Neural crest cell (in vitro differentiated cells): ENCODE results near the gene NCMAP. TPM values are rescaled to one million over a fixed set of nuclear protein-coding genes. Genes with fewer than 3 reads are reported as not detected.

ENCODE experiments used
- DNase-seq: peaks from one replicate; pipeline ENCODE4 v3.0.0; 2021; ENCODE audit warnings: low read depth, mixed read lengths, low spot score
- H3K27ac Mint-ChIP-seq: one replicate; pipeline ENCODE4 v1.8.0; 2021; ENCODE audit warnings: mild to moderate bottlenecking, mixed read lengths; ENCODE audit not compliant: unreplicated experiment
- H3K27me3 Mint-ChIP-seq: 2 replicates; pipeline ENCODE4 v1.8.0; 2021; ENCODE audit warnings: low read depth, mild to moderate bottlenecking, mixed read lengths
- H3K36me3 Mint-ChIP-seq: 2 replicates; pipeline ENCODE4 v1.8.0; 2021; ENCODE audit warnings: low read depth, mild to moderate bottlenecking, mixed read lengths
- H3K4me1 Mint-ChIP-seq: 2 replicates; pipeline ENCODE4 v1.8.0; 2021; ENCODE audit warnings: mixed read lengths
- H3K4me3 Mint-ChIP-seq: one replicate; pipeline ENCODE4 v1.8.0; 2021; ENCODE audit warnings: mild to moderate bottlenecking, mixed read lengths
- H3K9me3 Mint-ChIP-seq: 2 replicates; pipeline ENCODE4 v1.8.0; 2021; ENCODE audit warnings: mixed read lengths
- CTCF ChIP-seq: fragments of 200-600 bp; sonication (generic); conservative IDR thresholded peaks from 2 replicates; pipeline ENCODE4 v1.5.0; 2021; ENCODE audit warnings: antibody characterized with exemption, mild to moderate bottlenecking
- total RNA-seq: library from RNA; stranded (reverse); gene quantifications from 2 replicates; pipeline ENCODE4 v1.2.1, GENCODE V29; 2021

The NCMAP gene
- total RNA-seq, 1 donor from 2014 or later, result not detected

GRCh38 chr1:24635195-24635843 is 79.4 kb downstream of the NCMAP start:
- peak; percentile 73 for TF ChIP-seq CTCF
- Mint-ChIP-seq H3K27ac (no peak overlapping the region), H3K9me3 (no peaks in the 10 kb centered on the region), H3K4me1 (peaks cover 9% of the 10 kb centered on the region), H3K4me3 (no peak overlapping the region), H3K36me3 (no peaks in the 10 kb centered on the region), H3K27me3 (peaks cover 26% of the 10 kb centered on the region)
- no peak for DNase-seq

GRCh38 chr1:24636661-24637357 is 80.9 kb downstream of the NCMAP start:
- H3K9me3 Mint-ChIP-seq, result no peaks in the 10 kb centered on the region
- peaks cover 16% of the 10 kb centered on the region for H3K4me1 Mint-ChIP-seq
- H3K27me3 Mint-ChIP-seq, result peaks cover 26% of the 10 kb centered on the region
- no peak overlapping the region for H3K4me3 Mint-ChIP-seq
- no peaks in the 10 kb centered on the region for H3K36me3 Mint-ChIP-seq
- no peak for DNase-seq
- no peak overlapping the region for H3K27ac Mint-ChIP-seq
- no peak for TF ChIP-seq CTCF

GRCh38 chr1:24639094-24639493 is 83.2 kb downstream of the NCMAP start:
- H3K4me3 Mint-ChIP-seq, result peak overlapping the region; percentile 58
- H3K27me3 Mint-ChIP-seq, result peaks cover 26% of the 10 kb centered on the region
- no peaks in the 10 kb centered on the region for H3K36me3 Mint-ChIP-seq
- H3K9me3 Mint-ChIP-seq, result no peaks in the 10 kb centered on the region
- H3K27ac Mint-ChIP-seq, result no peak overlapping the region
- DNase-seq, result no peak
- no peak for TF ChIP-seq CTCF
- peaks cover 21% of the 10 kb centered on the region for H3K4me1 Mint-ChIP-seq

- peaks cover 29% of the 10 kb centered on the region for H3K4me1 Mint-ChIP-seq
- DNase-seq, result no peak
- peak overlapping the region; percentile 99 for H3K4me3 Mint-ChIP-seq
- no peaks in the 10 kb centered on the region for H3K36me3 Mint-ChIP-seq
- no peak overlapping the region for H3K27ac Mint-ChIP-seq
- no peaks in the 10 kb centered on the region for H3K9me3 Mint-ChIP-seq
- H3K27me3 Mint-ChIP-seq, result peaks cover 26% of the 10 kb centered on the region
- TF ChIP-seq CTCF, result no peak
These were observed 84.0 kb downstream of the NCMAP start for GRCh38 chr1:24639881-24640280.

GRCh38 chr1:24640288-24640687 is 84.4 kb downstream of the NCMAP start:
- H3K4me1 Mint-ChIP-seq, result peaks cover 29% of the 10 kb centered on the region
- H3K27ac Mint-ChIP-seq, result no peak overlapping the region
- DNase-seq, result no peak
- H3K9me3 Mint-ChIP-seq, result no peaks in the 10 kb centered on the region
- H3K36me3 Mint-ChIP-seq, result peaks cover 2% of the 10 kb centered on the region
- TF ChIP-seq CTCF, result no peak
- H3K4me3 Mint-ChIP-seq, result peak overlapping the region; percentile 99
- peaks cover 26% of the 10 kb centered on the region for H3K27me3 Mint-ChIP-seq
